Cardiac fibroblast (primary cell): ENCODE data around the gene NAV2.

Experiments
- DNase-seq, 2 donors: peaks; one replicate each; pipeline versions ENCODE4 v3.0.0 to v3.0.0-alpha.2; 2010; ENCODE audit warnings: low read depth in 2 of 2
- H3K4me3 ChIP-seq, 2 donors: replicated peaks in 1 of 2; 1 replicate in 1 of 2; 2 replicates in 1 of 2; pipeline ENCODE4 v1.5.1; 2011; ENCODE audit warnings: low read depth in 2 of 2, low read length in 2 of 2, mild to moderate bottlenecking in 2 of 2, moderate library complexity in 1 of 2
- TF ChIP-seq, protein P1 (sequence below): IDR thresholded peaks from one replicate; pipeline ENCODE4 v1.5.1; 2011; ENCODE audit warnings: low read depth, mild to moderate bottlenecking, low read length, inconsistent platforms

NAV2 gene

DNA sequence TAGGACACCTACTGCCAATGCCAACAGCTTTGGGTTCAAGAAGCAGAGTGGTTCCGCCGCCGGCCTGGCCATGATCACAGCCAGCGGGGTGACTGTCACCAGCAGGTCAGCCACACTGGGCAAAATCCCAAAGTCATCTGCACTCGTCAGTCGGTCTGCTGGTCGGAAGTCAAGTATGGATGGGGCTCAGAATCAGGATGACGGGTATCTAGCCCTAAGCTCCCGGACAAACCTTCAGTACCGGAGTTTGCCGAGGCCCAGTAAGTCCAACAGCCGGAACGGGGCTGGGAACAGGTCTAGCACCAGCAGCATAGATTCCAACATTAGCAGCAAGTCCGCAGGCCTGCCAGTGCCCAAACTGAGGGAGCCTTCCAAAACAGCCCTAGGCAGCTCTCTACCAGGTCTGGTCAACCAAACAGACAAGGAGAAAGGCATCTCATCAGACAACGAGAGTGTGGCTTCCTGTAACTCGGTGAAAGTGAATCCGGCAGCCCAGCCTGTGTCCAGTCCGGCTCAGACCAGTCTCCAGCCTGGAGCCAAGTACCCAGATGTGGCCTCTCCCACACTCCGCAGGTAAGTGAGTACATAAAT lies 332.6 kb downstream of the NAV2 start:
- no peak overlapping the region for H3K4me3 ChIP-seq
- TF ChIP-seq, protein P1, sequence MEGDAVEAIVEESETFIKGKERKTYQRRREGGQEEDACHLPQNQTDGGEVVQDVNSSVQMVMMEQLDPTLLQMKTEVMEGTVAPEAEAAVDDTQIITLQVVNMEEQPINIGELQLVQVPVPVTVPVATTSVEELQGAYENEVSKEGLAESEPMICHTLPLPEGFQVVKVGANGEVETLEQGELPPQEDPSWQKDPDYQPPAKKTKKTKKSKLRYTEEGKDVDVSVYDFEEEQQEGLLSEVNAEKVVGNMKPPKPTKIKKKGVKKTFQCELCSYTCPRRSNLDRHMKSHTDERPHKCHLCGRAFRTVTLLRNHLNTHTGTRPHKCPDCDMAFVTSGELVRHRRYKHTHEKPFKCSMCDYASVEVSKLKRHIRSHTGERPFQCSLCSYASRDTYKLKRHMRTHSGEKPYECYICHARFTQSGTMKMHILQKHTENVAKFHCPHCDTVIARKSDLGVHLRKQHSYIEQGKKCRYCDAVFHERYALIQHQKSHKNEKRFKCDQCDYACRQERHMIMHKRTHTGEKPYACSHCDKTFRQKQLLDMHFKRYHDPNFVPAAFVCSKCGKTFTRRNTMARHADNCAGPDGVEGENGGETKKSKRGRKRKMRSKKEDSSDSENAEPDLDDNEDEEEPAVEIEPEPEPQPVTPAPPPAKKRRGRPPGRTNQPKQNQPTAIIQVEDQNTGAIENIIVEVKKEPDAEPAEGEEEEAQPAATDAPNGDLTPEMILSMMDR = no peak

DNA sequence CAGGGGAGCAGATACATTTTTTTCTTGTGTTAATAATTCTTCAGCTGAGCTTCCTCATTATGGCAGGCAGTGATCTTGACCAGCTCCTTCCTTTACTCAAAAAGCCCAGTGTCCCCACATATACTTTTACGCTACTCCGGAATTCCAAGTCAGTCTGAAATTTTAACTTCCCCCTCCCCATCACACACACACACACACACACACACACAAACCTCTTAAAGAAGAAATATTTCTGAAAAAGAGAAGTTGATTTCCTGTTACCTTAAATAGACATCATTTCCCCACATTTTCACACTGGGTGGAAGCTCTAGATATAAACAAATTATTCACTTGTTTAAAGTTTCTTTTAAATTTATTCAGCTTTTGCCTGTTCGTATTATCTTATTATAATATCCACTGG lies 333.8 kb downstream of the NAV2 start:
- TF ChIP-seq, protein P1 = no peak
- no peak for DNase-seq
- H3K4me3 ChIP-seq = no peak overlapping the region

More for the DNA sequence above, 332.6 kb downstream of the NAV2 start:
- DNase-seq = no peak

GRCh38 chr11:20047006-20047768 lies 334.6 kb downstream of the NAV2 start:
- DNase-seq = no peak
- TF ChIP-seq, protein P1 = no peak
- H3K4me3 ChIP-seq = no peak overlapping the region

GRCh38 chr11:20047769-20048154 lies 335.1 kb downstream of the NAV2 start:
- no peak overlapping the region for H3K4me3 ChIP-seq
- DNase-seq = no peak
- TF ChIP-seq, protein P1 = no peak

DNA sequence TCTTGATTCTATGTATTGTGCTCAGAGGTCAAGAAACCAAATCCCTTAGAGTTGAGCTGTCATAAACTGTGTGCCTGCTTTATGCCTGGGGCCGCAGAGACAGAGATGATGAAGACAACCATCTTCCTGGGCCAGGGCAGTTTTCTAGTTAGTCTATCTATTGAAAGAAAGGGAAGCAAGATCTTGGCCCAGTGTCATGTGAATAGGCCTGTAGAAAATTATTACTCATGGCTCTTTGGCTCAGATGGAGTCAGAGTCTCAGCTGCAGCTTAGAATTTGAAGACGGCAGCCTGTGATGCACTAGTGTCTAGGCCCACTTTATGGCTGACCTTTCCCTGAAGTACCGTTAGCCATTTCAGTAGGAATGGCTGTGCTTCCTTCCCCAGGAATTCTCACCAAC lies 335.6 kb downstream of the NAV2 start:
- H3K4me3 ChIP-seq = no peak overlapping the region
- TF ChIP-seq, protein P1 = no peak
- peak; percentile 29 to 40 for DNase-seq

GRCh38 chr11:20048707-20049106 lies 336.1 kb downstream of the NAV2 start:
- no peak overlapping the region for H3K4me3 ChIP-seq
- no peak for DNase-seq
- TF ChIP-seq, protein P1 = no peak
